NCI-H1092 treated with DMSO at 0.1 percent for 48 hours (cell line): ENCODE results near the gene GJA9.
"Not testable (repeated sequence)": the region's sequence is repeated elsewhere in the genome, so short reads cannot be mapped to it uniquely, and the experiment has no call there.

Experiments
- DNase-seq: peaks from one replicate; lab custom pipeline; 2025; lab: John Stamatoyannopoulos, UW

GJA9 gene

GRCh38 chr1:38873027-38873969, 8.1 kb downstream of the GJA9 start, which contains the start of gene MYCBP:
MYCBP (minus strand) TSS chr1:38873348; CDS start chr1:38873305, 43 bp downstream.
- peak; percentile 97 for DNase-seq

- DNase-seq: no peak
Measured at GRCh38 chr1:38872401-38873026, 8.9 kb downstream of the GJA9 start.

GRCh38 chr1:38870996-38871395, 10.4 kb downstream of the GJA9 start:
- DNase-seq: no peak

- DNase-seq: no peak
Measured at GRCh38 chr1:38867208-38867607, 14.2 kb downstream of the GJA9 start.

- DNase-seq: no peak
Measured at GRCh38 chr1:38865112-38865715, 16.2 kb downstream of the GJA9 start.

GRCh38 chr1:38860454-38860795, 21.0 kb downstream of the GJA9 start:
- DNase-seq: no peak

- peak; percentile 97 for DNase-seq
Measured at GRCh38 chr1:38859561-38860453, 21.6 kb downstream of the GJA9 start, which contains the start of gene RRAGC. RRAGC (minus strand) TSS chr1:38859772; CDS start chr1:38859646, 126 bp downstream.

- no peak for DNase-seq
Measured at GRCh38 chr1:38858833-38859560, 22.4 kb downstream of the GJA9 start.

- no peak for DNase-seq
Measured at GRCh38 chr1:38852780-38853179, 28.6 kb downstream of the GJA9 start.

- no peak for DNase-seq
Measured at GRCh38 chr1:38848071-38848470, 33.3 kb downstream of the GJA9 start.

GRCh38 chr1:38846210-38846609, 35.2 kb downstream of the GJA9 start:
- no peak for DNase-seq

GRCh38 chr1:38845088-38845487, 36.3 kb downstream of the GJA9 start:
- DNase-seq: not testable (repeated sequence)

- no peak for DNase-seq
Measured at GRCh38 chr1:38840281-38840680, 41.1 kb downstream of the GJA9 start.

- no peak for DNase-seq
Measured at GRCh38 chr1:38839363-38839762, 42.0 kb downstream of the GJA9 start.

GRCh38 chr1:38836316-38836715, 45.1 kb downstream of the GJA9 start:
- not testable (repeated sequence) for DNase-seq

- peak; percentile 89 for DNase-seq
Measured at GRCh38 chr1:38834937-38835827, 46.2 kb downstream of the GJA9 start.

- no peak for DNase-seq
Measured at GRCh38 chr1:38834221-38834782, 47.1 kb downstream of the GJA9 start.

GRCh38 chr1:38833146-38833545, 48.2 kb downstream of the GJA9 start:
- no peak for DNase-seq

- no peak for DNase-seq
Measured at GRCh38 chr1:38832370-38832734, 49.0 kb downstream of the GJA9 start.
